HG02623 (cell line): ENCODE data around the gene RNU7-1.

Experiments
- ATAC-seq: cut with Tn5 transposase; IDR thresholded peaks from one replicate; pipeline ENCODE4 v1.9.1; 2021; ENCODE audit warnings: moderate library complexity; ENCODE audit not compliant: unreplicated experiment

RNU7-1 gene

GRCh38 chr12:6936636-6937480 is 6.8 kb upstream of the RNU7-1 start:
- no peak for ATAC-seq

GRCh38 chr12:6937481-6938352 is 5.9 kb upstream of the RNU7-1 start:
- peak; percentile 91 for ATAC-seq

- no peak for ATAC-seq
Measured at GRCh38 chr12:6938353-6939190, 5.0 kb upstream of the RNU7-1 start.

GRCh38 chr12:6939191-6939540 is 4.5 kb upstream of the RNU7-1 start:
- ATAC-seq: no peak

GRCh38 chr12:6941267-6941666 is 2.3 kb upstream of the RNU7-1 start:
- no peak for ATAC-seq

- ATAC-seq: no peak
Measured at GRCh38 chr12:6941782-6942181, 1.8 kb upstream of the RNU7-1 start.

GRCh38 chr12:6942331-6942665 is 1.3 kb upstream of the RNU7-1 start:
- no peak for ATAC-seq

GRCh38 chr12:6943389-6943721 is 261 bp upstream of the RNU7-1 start:
- ATAC-seq: peak; percentile 31

- ATAC-seq: peak; percentile 36
Measured at GRCh38 chr12:6944381-6945186, 968 bp downstream of the RNU7-1 start.

GRCh38 chr12:6945613-6946012 is 2.0 kb downstream of the RNU7-1 start:
- ATAC-seq: no peak

GRCh38 chr12:6946033-6946919 is 2.7 kb downstream of the RNU7-1 start:
- no peak for ATAC-seq

GRCh38 chr12:6946920-6947374 is 3.3 kb downstream of the RNU7-1 start:
- ATAC-seq: no peak

GRCh38 chr12:6947615-6948014 is 4.0 kb downstream of the RNU7-1 start:
- ATAC-seq: no peak

- no peak for ATAC-seq
Measured at GRCh38 chr12:6948873-6949594, 5.4 kb downstream of the RNU7-1 start.

- no peak for ATAC-seq
Measured at GRCh38 chr12:6950401-6950801, 6.8 kb downstream of the RNU7-1 start.

GRCh38 chr12:6950811-6951540 is 7.4 kb downstream of the RNU7-1 start, which contains the start of gene PTPN6:
Gene PTPN6 (plus strand): TSS chr12:6951356. CDS start chr12:6951513, 157 bp downstream.
- no peak for ATAC-seq

- ATAC-seq: no peak
Measured at GRCh38 chr12:6951551-6952120, 8.0 kb downstream of the RNU7-1 start.
